Measurements from ENCODE around the gene CPNE1. TPM values are rescaled to one million over a fixed set of nuclear protein-coding genes. Genes with fewer than 3 reads are reported as not detected.

The CPNE1 gene
- total RNA-seq, 1 experiment from 2014 or later, result 222 TPM

DNA sequence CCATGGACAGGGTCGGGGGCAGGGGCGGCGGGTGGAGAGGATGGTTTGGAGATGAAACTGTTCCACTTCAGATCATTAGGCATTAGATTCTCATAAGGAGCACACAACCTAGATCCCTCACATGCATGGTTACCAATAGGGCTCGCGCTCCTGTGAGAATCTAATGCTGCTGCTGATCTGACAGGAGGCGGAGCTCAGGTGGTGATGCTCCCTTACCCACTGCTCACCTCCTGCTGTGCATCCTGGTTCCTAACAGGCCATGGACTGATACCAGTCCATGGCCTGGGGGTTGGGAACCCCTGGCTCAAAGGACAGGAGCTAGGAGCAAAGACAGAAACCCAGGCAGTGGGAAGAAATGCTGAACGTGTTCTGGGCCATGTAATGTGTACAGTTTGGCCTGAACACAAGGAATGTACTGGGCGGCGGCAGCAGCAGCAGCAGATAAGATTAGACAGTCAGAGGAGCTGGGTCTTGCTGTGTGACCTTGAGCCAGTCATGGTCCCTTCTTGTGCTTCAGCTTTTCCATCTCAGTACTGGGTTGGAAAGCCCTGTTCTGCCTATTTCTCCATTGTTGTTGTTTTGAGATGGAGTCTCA lies 53.8 kb downstream of the CPNE1 start:
- Histone ChIP-seq H3K36me3 (ENCODE audit: low read depth, low read length) (no peaks in the 10 kb centered on the region), H3K4me2 (ENCODE audit: low read length) (no peak overlapping the region), H3K9me3 (ENCODE audit: low read length) (no peaks in the 10 kb centered on the region), H3K79me2 (ENCODE audit: low read length) (peaks cover 13% of the 10 kb centered on the region), H3K9me2 (replicated peaks; ENCODE audit: low read length) (no peaks in the 10 kb centered on the region), H3K27ac (ENCODE audit: low read length) (no peak overlapping the region), H3K9ac (ENCODE audit: low read length) (no peak overlapping the region), H3K4me1 (ENCODE audit: insufficient read depth, low read length) (peaks cover 27% of the 10 kb centered on the region), H2AFZ (ENCODE audit: low read length) (no peak overlapping the region), H3K4me3 (ENCODE audit: low read length) (no peak overlapping the region), H3F3A (ENCODE audit: low read length, unreplicated experiment) (no peaks in the 10 kb centered on the region), H3K27me3 (ENCODE audit: low read length) (no peaks in the 10 kb centered on the region), H4K20me1 (ENCODE audit: low read length) (no peaks in the 10 kb centered on the region)
- CTCF ChIA-PET, result interaction anchor here (0.6 kb wide), 1 partner anchor 42 kb away, joined by 3 read pairs; no protein-coding TSS in a partner anchor
- no peak for ATAC-seq
- POLR2A ChIA-PET (ENCODE audit: unreplicated experiment), result interaction anchor here (0.6 kb wide), 2 partner anchors 306 to 346 kb away, joined by 3 to 4 read pairs; no protein-coding TSS in a partner anchor
- no peak for DNase-seq
- TF ChIP-seq EZH2phosphoT487 (IDR thresholded peaks at IDR 0.05; ENCODE audit: borderline replicate concordance, low read length), result no peak
- no peak for TF ChIP-seq EZH2 (IDR thresholded peaks at IDR 0.05; ENCODE audit: low read length, unreplicated experiment)
- TF ChIP-seq, protein P1, sequence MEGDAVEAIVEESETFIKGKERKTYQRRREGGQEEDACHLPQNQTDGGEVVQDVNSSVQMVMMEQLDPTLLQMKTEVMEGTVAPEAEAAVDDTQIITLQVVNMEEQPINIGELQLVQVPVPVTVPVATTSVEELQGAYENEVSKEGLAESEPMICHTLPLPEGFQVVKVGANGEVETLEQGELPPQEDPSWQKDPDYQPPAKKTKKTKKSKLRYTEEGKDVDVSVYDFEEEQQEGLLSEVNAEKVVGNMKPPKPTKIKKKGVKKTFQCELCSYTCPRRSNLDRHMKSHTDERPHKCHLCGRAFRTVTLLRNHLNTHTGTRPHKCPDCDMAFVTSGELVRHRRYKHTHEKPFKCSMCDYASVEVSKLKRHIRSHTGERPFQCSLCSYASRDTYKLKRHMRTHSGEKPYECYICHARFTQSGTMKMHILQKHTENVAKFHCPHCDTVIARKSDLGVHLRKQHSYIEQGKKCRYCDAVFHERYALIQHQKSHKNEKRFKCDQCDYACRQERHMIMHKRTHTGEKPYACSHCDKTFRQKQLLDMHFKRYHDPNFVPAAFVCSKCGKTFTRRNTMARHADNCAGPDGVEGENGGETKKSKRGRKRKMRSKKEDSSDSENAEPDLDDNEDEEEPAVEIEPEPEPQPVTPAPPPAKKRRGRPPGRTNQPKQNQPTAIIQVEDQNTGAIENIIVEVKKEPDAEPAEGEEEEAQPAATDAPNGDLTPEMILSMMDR (conservative IDR thresholded peaks at IDR 0.05; ENCODE audit: low read depth, low read length), result no peak
- intact Hi-C loops (cut with micrococcal nuclease), result no loop called here
- BruUV-seq (replicated peaks), result no TSS peak

DNA sequence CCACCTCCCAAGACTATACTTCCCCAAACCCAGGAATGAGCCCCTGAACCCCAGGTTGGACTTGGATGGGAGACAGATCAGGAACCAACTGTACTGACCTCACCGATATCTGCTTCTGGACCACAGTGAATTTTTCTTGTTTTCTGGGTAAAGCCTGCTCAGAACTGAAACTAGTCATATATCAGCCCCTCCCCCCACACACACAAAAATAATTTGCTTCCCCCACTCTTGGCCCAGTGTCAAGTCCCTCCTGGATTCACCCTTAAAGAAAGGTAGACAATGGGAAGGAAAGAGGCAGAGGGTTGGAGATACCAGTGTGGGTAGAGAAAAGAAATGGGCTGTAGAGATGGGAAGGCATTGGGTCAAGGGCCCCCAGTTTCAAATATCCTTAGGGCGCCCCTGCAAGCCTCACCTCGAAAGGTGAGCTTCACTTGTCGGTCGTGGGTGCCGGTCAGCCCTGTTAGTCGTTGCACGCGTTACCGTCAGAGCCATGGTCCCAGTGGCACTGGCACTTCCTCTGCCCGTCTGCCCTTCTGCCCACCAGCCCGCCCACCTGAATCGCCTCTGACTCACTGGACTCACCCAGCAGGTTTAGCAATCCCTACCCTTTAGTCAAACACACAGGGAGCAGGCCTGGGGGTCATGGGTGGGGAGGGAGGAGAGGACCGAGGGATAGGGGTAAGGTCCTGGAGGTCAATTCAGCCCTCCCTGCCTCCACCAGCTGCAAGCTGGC lies 57.5 kb downstream of the CPNE1 start:
- H3K79me2 ChIP-seq (ENCODE audit: low read length), result peaks cover 18% of the 10 kb centered on the region
- no peaks in the 10 kb centered on the region for H3K27me3 ChIP-seq (ENCODE audit: low read length)
- intact Hi-C loops (cut with micrococcal nuclease), result no loop called here
- peak overlapping the region; percentile 87 for H3K27ac ChIP-seq (ENCODE audit: low read length)
- peak overlapping the region; percentile 64 for H2AFZ ChIP-seq (ENCODE audit: low read length)
- H3K9me2 ChIP-seq (replicated peaks; ENCODE audit: low read length), result no peaks in the 10 kb centered on the region
- DNase-seq, result peak; percentile 93
- ATAC-seq, result peak; percentile 83
- no peaks in the 10 kb centered on the region for H3K9me3 ChIP-seq (ENCODE audit: low read length)
- H3F3A ChIP-seq (ENCODE audit: low read length, unreplicated experiment), result no peaks in the 10 kb centered on the region
- peak overlapping the region; percentile 93 for H3K4me2 ChIP-seq (ENCODE audit: low read length)
- ChIA-PET CTCF (no interaction called here), POLR2A (ENCODE audit: unreplicated experiment) (no interaction called here)
- H4K20me1 ChIP-seq (ENCODE audit: low read length), result no peaks in the 10 kb centered on the region
- H3K4me1 ChIP-seq (ENCODE audit: insufficient read depth, low read length), result peaks cover 24% of the 10 kb centered on the region
- BruUV-seq (replicated peaks), result TSS peak; percentile 81
- peak overlapping the region; percentile 70 for H3K4me3 ChIP-seq (ENCODE audit: low read length)
- no peaks in the 10 kb centered on the region; the same call in 1 of the 2 replicates for H3K36me3 ChIP-seq (ENCODE audit: low read depth, low read length)
- TF ChIP-seq, protein P1 (conservative IDR thresholded peaks at IDR 0.05; ENCODE audit: low read depth, low read length), result no peak
- TF ChIP-seq EZH2phosphoT487 (IDR thresholded peaks at IDR 0.05; ENCODE audit: borderline replicate concordance, low read length) (no peak), EZH2 (IDR thresholded peaks at IDR 0.05; ENCODE audit: low read length, unreplicated experiment) (no peak)
- H3K9ac ChIP-seq (ENCODE audit: low read length), result peak overlapping the region; percentile 77

DNA sequence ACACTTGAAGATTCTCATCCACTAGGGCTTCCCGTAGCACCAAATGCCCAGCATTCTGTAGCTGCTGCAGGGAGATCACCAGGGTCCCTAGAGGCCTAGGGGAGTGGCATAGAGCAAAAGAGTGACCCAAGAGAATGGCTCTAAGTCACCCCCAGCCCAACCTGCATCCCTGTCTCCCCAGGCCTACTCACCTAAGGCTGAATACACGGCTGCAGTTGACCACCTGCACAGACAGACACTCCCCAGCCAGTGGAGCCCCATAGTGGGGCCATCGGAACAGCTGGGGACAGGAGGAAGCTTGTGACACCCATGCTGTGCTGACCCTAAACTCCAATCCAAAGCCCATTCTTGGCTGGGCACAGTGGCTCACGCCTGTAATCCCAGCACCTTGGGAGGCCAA lies 58.6 kb downstream of the CPNE1 start:
- ChIA-PET POLR2A (ENCODE audit: unreplicated experiment) (no interaction called here), CTCF (no interaction called here)
- TF ChIP-seq EZH2phosphoT487 (IDR thresholded peaks at IDR 0.05; ENCODE audit: borderline replicate concordance, low read length) (no peak), EZH2 (IDR thresholded peaks at IDR 0.05; ENCODE audit: low read length, unreplicated experiment) (no peak)
- TF ChIP-seq, protein P1 (conservative IDR thresholded peaks at IDR 0.05; ENCODE audit: low read depth, low read length), result no peak
- Histone ChIP-seq H3K27ac (ENCODE audit: low read length) (no peak overlapping the region), H3K4me1 (ENCODE audit: insufficient read depth, low read length) (peaks cover 24% of the 10 kb centered on the region), H3K9ac (ENCODE audit: low read length) (no peak overlapping the region), H4K20me1 (ENCODE audit: low read length) (no peaks in the 10 kb centered on the region), H3K79me2 (ENCODE audit: low read length) (peaks cover 18% of the 10 kb centered on the region), H3K36me3 (ENCODE audit: low read depth, low read length) (no peaks in the 10 kb centered on the region; the same call in 1 of the 2 replicates), H3K9me3 (ENCODE audit: low read length) (no peaks in the 10 kb centered on the region), H3F3A (ENCODE audit: low read length, unreplicated experiment) (no peaks in the 10 kb centered on the region), H2AFZ (ENCODE audit: low read length) (no peak overlapping the region), H3K27me3 (ENCODE audit: low read length) (no peaks in the 10 kb centered on the region), H3K4me3 (ENCODE audit: low read length) (no peak overlapping the region), H3K9me2 (replicated peaks; ENCODE audit: low read length) (no peaks in the 10 kb centered on the region), H3K4me2 (ENCODE audit: low read length) (peak overlapping the region; percentile 93)
- BruUV-seq (replicated peaks), result no TSS peak
- DNase-seq (no peak), ATAC-seq (no peak)
- intact Hi-C loops (cut with micrococcal nuclease), result no loop called here
